Measurements from ENCODE around the gene RELB. TPM values are rescaled to one million over a fixed set of nuclear protein-coding genes. Genes with fewer than 3 reads are reported as not detected.

Gene RELB
- total RNA-seq, 1 experiment from 2014 or later: 15.2 TPM

GRCh38 chr19:45079063-45079910 is 78.0 kb downstream of the RELB start, which contains the start of gene GEMIN7:
GEMIN7 (plus strand) TSS chr19:45079260; CDS start chr19:45090115, 10,855 bp downstream.
- Histone ChIP-seq H3K27ac (ENCODE audit: low read length) (peak within 1 kb of the TSS; percentile 42; the same call in 1 of the 2 replicates), H3K4me3 (ENCODE audit: low read length) (peak within 1 kb of the TSS; percentile 100), H3K79me2 (ENCODE audit: low read length) (peaks cover 64% of the 10 kb centered on the region), H3K4me1 (ENCODE audit: insufficient read depth, low read length) (peaks cover 11% of the 10 kb centered on the region), H3K9me2 (replicated peaks; ENCODE audit: low read length) (no peaks in the 10 kb centered on the region), H3K36me3 (ENCODE audit: low read depth, low read length) (no peaks in the 10 kb centered on the region), H3K4me2 (ENCODE audit: low read length) (peak within 1 kb of the TSS; percentile 89), H3K9me3 (ENCODE audit: low read length) (no peaks in the 10 kb centered on the region), H4K20me1 (ENCODE audit: low read length) (no peaks in the 10 kb centered on the region), H3F3A (ENCODE audit: low read length, unreplicated experiment) (no peaks in the 10 kb centered on the region), H3K9ac (ENCODE audit: low read length) (peak within 1 kb of the TSS; percentile 98), H2AFZ (ENCODE audit: low read length) (peak within 1 kb of the TSS; percentile 96), H3K27me3 (ENCODE audit: low read length) (no peaks in the 10 kb centered on the region)
- intact Hi-C loops (cut with micrococcal nuclease): no loop called here
- ATAC-seq: peak; percentile 45
- ChIA-PET POLR2A (ENCODE audit: unreplicated experiment) (interaction anchor here (0.6 kb wide), 1 partner anchor 55 kb away, joined by 4 read pairs; no protein-coding TSS in a partner anchor), CTCF (no interaction called here)
- BruUV-seq (replicated peaks): TSS peak; percentile 78
- TF ChIP-seq EZH2phosphoT487 (IDR thresholded peaks at IDR 0.05; ENCODE audit: borderline replicate concordance, low read length) (no peak), EZH2 (IDR thresholded peaks at IDR 0.05; ENCODE audit: low read length, unreplicated experiment) (no peak), CTCF (conservative IDR thresholded peaks at IDR 0.05; ENCODE audit: low read depth, low read length) (no peak)
- DNase-seq: peak; percentile 68

GRCh38 chr19:45079911-45080370 is 78.7 kb downstream of the RELB start:
- Histone ChIP-seq H3K9ac (ENCODE audit: low read length) (peak overlapping the region; percentile 98), H3K4me1 (ENCODE audit: insufficient read depth, low read length) (peaks cover 11% of the 10 kb centered on the region), H3K9me3 (ENCODE audit: low read length) (no peaks in the 10 kb centered on the region), H3K4me2 (ENCODE audit: low read length) (peak overlapping the region; percentile 89), H3K79me2 (ENCODE audit: low read length) (peaks cover 57% of the 10 kb centered on the region), H3K27me3 (ENCODE audit: low read length) (no peaks in the 10 kb centered on the region), H3K36me3 (ENCODE audit: low read depth, low read length) (no peaks in the 10 kb centered on the region), H3F3A (ENCODE audit: low read length, unreplicated experiment) (no peaks in the 10 kb centered on the region), H3K27ac (ENCODE audit: low read length) (no peak overlapping the region), H3K9me2 (replicated peaks; ENCODE audit: low read length) (no peaks in the 10 kb centered on the region), H2AFZ (ENCODE audit: low read length) (no peak overlapping the region), H3K4me3 (ENCODE audit: low read length) (peak overlapping the region; percentile 100), H4K20me1 (ENCODE audit: low read length) (no peaks in the 10 kb centered on the region)
- ATAC-seq (no peak), DNase-seq (no peak)
- ChIA-PET CTCF (no interaction called here), POLR2A (ENCODE audit: unreplicated experiment) (interaction anchor here (0.6 kb wide), 2 partner anchors 55 to 209 kb away, joined by 4 read pairs; no protein-coding TSS in a partner anchor)
- TF ChIP-seq EZH2phosphoT487 (IDR thresholded peaks at IDR 0.05; ENCODE audit: borderline replicate concordance, low read length) (no peak), EZH2 (IDR thresholded peaks at IDR 0.05; ENCODE audit: low read length, unreplicated experiment) (no peak)
- BruUV-seq (replicated peaks): no TSS peak
- intact Hi-C loops (cut with micrococcal nuclease): no loop called here

- ChIA-PET POLR2A (ENCODE audit: unreplicated experiment) (no interaction called here), CTCF (no interaction called here)
- H4K20me1 ChIP-seq (ENCODE audit: low read length): no peaks in the 10 kb centered on the region
- no TSS peak for BruUV-seq (replicated peaks)
- 0 out of 2 replicates have a peak, but pooled peaks cover 5% of the 10 kb centered on the region for H3K4me1 ChIP-seq (ENCODE audit: insufficient read depth, low read length)
- H3K79me2 ChIP-seq (ENCODE audit: low read length): peaks cover 50% of the 10 kb centered on the region
- no peaks in the 10 kb centered on the region for H3K27me3 ChIP-seq (ENCODE audit: low read length)
- H3K9me3 ChIP-seq (ENCODE audit: low read length): no peaks in the 10 kb centered on the region
- H3K4me2 ChIP-seq (ENCODE audit: low read length): no peak overlapping the region
- intact Hi-C loops (cut with micrococcal nuclease): no loop called here
- no peaks in the 10 kb centered on the region for H3F3A ChIP-seq (ENCODE audit: low read length, unreplicated experiment)
- no peak overlapping the region for H2AFZ ChIP-seq (ENCODE audit: low read length)
- DNase-seq (no peak), ATAC-seq (no peak)
- no peaks in the 10 kb centered on the region; the same call in 1 of the 2 replicates for H3K36me3 ChIP-seq (ENCODE audit: low read depth, low read length)
- H3K27ac ChIP-seq (ENCODE audit: low read length): no peak overlapping the region
- no peak for TF ChIP-seq EZH2phosphoT487 (IDR thresholded peaks at IDR 0.05; ENCODE audit: borderline replicate concordance, low read length)
- TF ChIP-seq EZH2 (IDR thresholded peaks at IDR 0.05; ENCODE audit: low read length, unreplicated experiment): no peak
- no peak for TF ChIP-seq CTCF (conservative IDR thresholded peaks at IDR 0.05; ENCODE audit: low read depth, low read length)
- no peaks in the 10 kb centered on the region for H3K9me2 ChIP-seq (replicated peaks; ENCODE audit: low read length)
- no peak overlapping the region for H3K4me3 ChIP-seq (ENCODE audit: low read length)
- no peak overlapping the region for H3K9ac ChIP-seq (ENCODE audit: low read length)
Measured at GRCh38 chr19:45082170-45082569, 80.9 kb downstream of the RELB start.
